Measurements from ENCODE around the gene PRDM16. TPM values are rescaled to one million over a fixed set of nuclear protein-coding genes. Genes with fewer than 3 reads are reported as not detected.

PRDM16 gene
- total and polyA plus RNA-seq, 2 of the 13 experiments (the other 11 are each of a cell fraction or from before 2014, with no cell fraction given) = 0.15 to 0.81 TPM

DNA sequence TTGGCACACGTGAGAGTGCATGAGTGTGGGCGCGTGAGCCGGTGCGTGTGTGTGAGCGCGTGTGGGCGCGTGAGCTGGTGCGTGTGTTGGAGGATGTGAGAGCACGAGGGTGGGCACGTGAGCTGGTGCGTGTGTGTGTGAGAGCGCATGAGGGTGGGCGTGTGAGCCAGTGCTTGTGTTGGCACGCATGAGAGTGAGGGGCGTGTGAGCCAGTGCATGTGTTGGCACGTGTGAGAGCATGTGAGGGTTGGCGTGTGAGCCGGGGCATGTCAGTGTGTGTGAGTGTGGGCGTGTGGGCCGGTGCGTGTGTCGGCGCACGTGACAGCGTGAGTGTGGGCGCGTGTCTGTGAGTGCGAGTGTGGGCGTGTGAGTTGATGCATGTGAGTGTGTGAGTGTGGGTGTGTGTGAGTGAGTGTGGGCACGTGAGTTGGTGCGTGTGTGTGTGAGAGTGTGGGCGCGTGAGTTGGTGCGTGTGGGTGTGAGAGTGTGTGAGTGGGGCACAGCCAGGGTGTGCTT lies 339.8 kb downstream of the PRDM16 start:
- intact Hi-C loops (cut with micrococcal nuclease; ENCODE audit: unreplicated experiment) = no loop called here
- Histone ChIP-seq H3K27me3 (ENCODE audit: control insufficient read depth in 1 of 2, insufficient read depth in 2 of 2, low read length in 2 of 2) (peaks cover 5 to 6% of the 10 kb centered on the region in 2 experiments; a peak in 4 of 5 replicates), H4K20me1 (ENCODE audit: insufficient read depth, low read length) (no peaks in the 10 kb centered on the region), H3K9me3 (ENCODE audit: low read length) (no peaks in the 10 kb centered on the region), H3K4me2 (ENCODE audit: low read depth, low read length) (no peak overlapping the region), H3K36me3 (replicated peaks in 1 of 2; ENCODE audit: control insufficient read depth in 1 of 2, insufficient read depth in 2 of 2, low read length in 2 of 2) (no peaks in the 10 kb centered on the region), H3K9ac (ENCODE audit: insufficient read depth, low read depth, low read length) (no peak overlapping the region), H3K79me2 (ENCODE audit: insufficient read depth, low read length) (no peaks in the 10 kb centered on the region), H3K27ac (ENCODE audit: extremely low read length, insufficient read depth, low read length) (no peak overlapping the region), H3K4me3 (replicated peaks in 1 of 3; ENCODE audit: insufficient read depth in 1 of 3, low read depth in 2 of 3, low read length in 3 of 3) (no peak overlapping the region), H2AFZ (ENCODE audit: low read length) (no peak overlapping the region), H3K4me1 (ENCODE audit: insufficient read depth, low read length) (peaks cover 17% of the 10 kb centered on the region)
- no peak for ATAC-seq
- in situ Hi-C loops (cut with HindIII; ENCODE audit: extremely low pct_ligation_motif_present, low pct_unique_long_range_greater_than_20kb) = no loop called here
- WGBS (ENCODE audit: low lambda C conversion rate) = 94% methylated on average over 36 of the region's 36 CpGs
- no TSS peak for BruUV-seq (replicated peaks)
- POLR2A ChIA-PET = no interaction called here
- no peak for FAIRE-seq
- CTCF ChIA-PET (ENCODE audit: low intra/inter-chr PET ratio, low total read pairs) = no interaction called here
- TF ChIP-seq GABPA (IDR thresholded peaks at IDR 0.05; ENCODE audit: low read depth, low read length) (0 out of 2 replicates have a peak, but pooled peaks have one; percentile 13), GABPA (CRISPR knock-in tag; IDR thresholded peaks at IDR 0.05; ENCODE audit: low read depth) (no peak), ZNF33B (CRISPR knock-in tag; IDR thresholded peaks at IDR 0.05) (no peak), MXD4 (CRISPR knock-in tag; IDR thresholded peaks at IDR 0.05) (no peak), IRX3 (CRISPR knock-in tag; IDR thresholded peaks at IDR 0.05; ENCODE audit: borderline replicate concordance, low read depth) (no peak), ZFYVE20 (CRISPR knock-in tag; IDR thresholded peaks at IDR 0.05; ENCODE audit: borderline replicate concordance, low read depth) (no peak), ZNF567 (CRISPR knock-in tag; IDR thresholded peaks at IDR 0.05; ENCODE audit: borderline replicate concordance) (no peak), HNRNPL (IDR thresholded peaks at IDR 0.05; ENCODE audit: low read depth, low read length) (peak; percentile 54; the same call in 1 of the 2 replicates), SMYD3 (CRISPR knock-in tag; IDR thresholded peaks at IDR 0.05) (no peak), ZNF335 (CRISPR knock-in tag; IDR thresholded peaks at IDR 0.05) (no peak), ZKSCAN5 (CRISPR knock-in tag; IDR thresholded peaks at IDR 0.05) (no peak), ZSCAN21 (CRISPR knock-in tag; IDR thresholded peaks at IDR 0.05; ENCODE audit: borderline replicate concordance) (no peak), ZSCAN12 (CRISPR knock-in tag; IDR thresholded peaks at IDR 0.05) (no peak)
- TF ChIP-seq, protein P1, sequence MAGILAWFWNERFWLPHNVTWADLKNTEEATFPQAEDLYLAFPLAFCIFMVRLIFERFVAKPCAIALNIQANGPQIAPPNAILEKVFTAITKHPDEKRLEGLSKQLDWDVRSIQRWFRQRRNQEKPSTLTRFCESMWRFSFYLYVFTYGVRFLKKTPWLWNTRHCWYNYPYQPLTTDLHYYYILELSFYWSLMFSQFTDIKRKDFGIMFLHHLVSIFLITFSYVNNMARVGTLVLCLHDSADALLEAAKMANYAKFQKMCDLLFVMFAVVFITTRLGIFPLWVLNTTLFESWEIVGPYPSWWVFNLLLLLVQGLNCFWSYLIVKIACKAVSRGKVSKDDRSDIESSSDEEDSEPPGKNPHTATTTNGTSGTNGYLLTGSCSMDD (CRISPR knock-in tag; IDR thresholded peaks at IDR 0.05) = no peak
- TF ChIP-seq, protein P2, sequence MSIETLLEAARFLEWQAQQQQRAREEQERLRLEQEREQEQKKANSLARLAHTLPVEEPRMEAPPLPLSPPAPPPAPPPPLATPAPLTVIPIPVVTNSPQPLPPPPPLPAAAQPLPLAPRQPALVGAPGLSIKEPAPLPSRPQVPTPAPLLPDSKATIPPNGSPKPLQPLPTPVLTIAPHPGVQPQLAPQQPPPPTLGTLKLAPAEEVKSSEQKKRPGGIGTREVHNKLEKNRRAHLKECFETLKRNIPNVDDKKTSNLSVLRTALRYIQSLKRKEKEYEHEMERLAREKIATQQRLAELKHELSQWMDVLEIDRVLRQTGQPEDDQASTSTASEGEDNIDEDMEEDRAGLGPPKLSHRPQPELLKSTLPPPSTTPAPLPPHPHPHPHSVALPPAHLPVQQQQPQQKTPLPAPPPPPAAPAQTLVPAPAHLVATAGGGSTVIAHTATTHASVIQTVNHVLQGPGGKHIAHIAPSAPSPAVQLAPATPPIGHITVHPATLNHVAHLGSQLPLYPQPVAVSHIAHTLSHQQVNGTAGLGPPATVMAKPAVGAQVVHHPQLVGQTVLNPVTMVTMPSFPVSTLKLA (IDR thresholded peaks at IDR 0.05) = peak; percentile 42; the same call in 1 of the 2 replicates
- TF ChIP-seq, protein P3, sequence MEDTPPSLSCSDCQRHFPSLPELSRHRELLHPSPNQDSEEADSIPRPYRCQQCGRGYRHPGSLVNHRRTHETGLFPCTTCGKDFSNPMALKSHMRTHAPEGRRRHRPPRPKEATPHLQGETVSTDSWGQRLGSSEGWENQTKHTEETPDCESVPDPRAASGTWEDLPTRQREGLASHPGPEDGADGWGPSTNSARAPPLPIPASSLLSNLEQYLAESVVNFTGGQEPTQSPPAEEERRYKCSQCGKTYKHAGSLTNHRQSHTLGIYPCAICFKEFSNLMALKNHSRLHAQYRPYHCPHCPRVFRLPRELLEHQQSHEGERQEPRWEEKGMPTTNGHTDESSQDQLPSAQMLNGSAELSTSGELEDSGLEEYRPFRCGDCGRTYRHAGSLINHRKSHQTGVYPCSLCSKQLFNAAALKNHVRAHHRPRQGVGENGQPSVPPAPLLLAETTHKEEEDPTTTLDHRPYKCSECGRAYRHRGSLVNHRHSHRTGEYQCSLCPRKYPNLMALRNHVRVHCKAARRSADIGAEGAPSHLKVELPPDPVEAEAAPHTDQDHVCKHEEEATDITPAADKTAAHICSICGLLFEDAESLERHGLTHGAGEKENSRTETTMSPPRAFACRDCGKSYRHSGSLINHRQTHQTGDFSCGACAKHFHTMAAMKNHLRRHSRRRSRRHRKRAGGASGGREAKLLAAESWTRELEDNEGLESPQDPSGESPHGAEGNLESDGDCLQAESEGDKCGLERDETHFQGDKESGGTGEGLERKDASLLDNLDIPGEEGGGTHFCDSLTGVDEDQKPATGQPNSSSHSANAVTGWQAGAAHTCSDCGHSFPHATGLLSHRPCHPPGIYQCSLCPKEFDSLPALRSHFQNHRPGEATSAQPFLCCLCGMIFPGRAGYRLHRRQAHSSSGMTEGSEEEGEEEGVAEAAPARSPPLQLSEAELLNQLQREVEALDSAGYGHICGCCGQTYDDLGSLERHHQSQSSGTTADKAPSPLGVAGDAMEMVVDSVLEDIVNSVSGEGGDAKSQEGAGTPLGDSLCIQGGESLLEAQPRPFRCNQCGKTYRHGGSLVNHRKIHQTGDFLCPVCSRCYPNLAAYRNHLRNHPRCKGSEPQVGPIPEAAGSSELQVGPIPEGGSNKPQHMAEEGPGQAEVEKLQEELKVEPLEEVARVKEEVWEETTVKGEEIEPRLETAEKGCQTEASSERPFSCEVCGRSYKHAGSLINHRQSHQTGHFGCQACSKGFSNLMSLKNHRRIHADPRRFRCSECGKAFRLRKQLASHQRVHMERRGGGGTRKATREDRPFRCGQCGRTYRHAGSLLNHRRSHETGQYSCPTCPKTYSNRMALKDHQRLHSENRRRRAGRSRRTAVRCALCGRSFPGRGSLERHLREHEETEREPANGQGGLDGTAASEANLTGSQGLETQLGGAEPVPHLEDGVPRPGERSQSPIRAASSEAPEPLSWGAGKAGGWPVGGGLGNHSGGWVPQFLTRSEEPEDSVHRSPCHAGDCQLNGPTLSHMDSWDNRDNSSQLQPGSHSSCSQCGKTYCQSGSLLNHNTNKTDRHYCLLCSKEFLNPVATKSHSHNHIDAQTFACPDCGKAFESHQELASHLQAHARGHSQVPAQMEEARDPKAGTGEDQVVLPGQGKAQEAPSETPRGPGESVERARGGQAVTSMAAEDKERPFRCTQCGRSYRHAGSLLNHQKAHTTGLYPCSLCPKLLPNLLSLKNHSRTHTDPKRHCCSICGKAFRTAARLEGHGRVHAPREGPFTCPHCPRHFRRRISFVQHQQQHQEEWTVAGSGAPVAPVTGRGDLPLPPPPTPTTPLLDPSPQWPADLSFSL (CRISPR knock-in tag; IDR thresholded peaks at IDR 0.05) = peak; percentile 53; the same call in 1 of the 2 replicates
- DNase-seq (ENCODE audit: low spot score) = no peak
